ENCODE results near the gene MAP2K3.
A peak's percentile ranks its signal among the peaks of the same experiment; 100 is the strongest.

Gene MAP2K3

GRCh38 chr17:21271454-21272183 lies 12.9 kb upstream of the MAP2K3 start:
- no peak for TF ChIP-seq ZNF274 (IDR thresholded peaks at IDR 0.05; ENCODE audit: low read depth, low read length)
- no peak overlapping the region for H3K4me3 ChIP-seq (ENCODE audit: low read length)

- no peak for TF ChIP-seq ZNF274 (IDR thresholded peaks at IDR 0.05; ENCODE audit: low read depth, low read length)
Observed at GRCh38 chr17:21272250-21272649, 12.3 kb upstream of the MAP2K3 start.

DNA sequence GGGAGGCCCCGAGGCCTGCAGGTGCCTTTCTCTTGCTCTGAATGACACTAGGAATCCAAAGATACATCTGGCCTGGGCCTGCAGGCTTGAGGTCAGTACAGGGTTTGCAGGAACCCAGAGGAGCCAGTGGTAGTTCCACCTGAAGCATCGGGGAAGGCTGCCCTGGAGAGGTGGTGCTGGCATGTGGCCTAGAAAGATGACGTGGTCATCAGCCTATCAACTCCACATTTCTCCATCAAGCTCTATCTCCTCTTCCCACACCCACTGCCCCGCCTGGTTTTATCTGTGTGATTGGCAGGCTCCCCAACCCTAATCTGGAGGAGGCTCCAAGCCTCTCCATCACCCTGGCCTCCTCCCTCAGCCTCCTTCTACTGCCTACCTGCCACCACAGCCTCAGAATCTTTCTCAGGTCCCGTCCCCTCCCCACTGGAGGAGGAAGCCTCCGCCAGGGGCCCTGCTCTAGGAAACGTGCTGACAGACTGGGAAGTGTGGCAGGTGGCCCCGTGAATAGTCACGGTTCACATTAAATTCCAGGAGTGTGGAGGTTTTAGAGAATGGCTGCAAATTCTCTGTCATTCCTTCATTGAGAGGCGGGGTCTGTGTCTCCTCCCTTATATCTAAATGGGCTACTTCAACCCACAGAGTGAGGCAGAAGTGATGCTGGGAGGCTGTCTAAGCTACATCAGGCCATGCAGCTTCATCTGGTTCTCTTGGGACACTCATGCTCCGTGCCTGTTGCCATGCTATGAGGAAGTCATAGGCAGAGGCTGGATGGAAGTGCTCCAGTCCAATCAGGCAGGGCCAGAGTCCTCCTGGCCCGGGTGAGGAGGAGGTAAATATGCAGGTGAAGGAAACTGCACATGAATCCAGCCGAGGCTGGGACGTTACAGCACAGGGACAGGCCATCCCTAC lies 11.4 kb upstream of the MAP2K3 start:
- no peak overlapping the region for H3K4me3 ChIP-seq (ENCODE audit: low read length)
- TF ChIP-seq ZNF274 (IDR thresholded peaks at IDR 0.05; ENCODE audit: low read depth, low read length), result no peak

More at GRCh38 chr17:21272250-21272649, 12.3 kb upstream of the MAP2K3 start:
- H3K4me3 ChIP-seq (ENCODE audit: low read length), result no peak overlapping the region

DNA sequence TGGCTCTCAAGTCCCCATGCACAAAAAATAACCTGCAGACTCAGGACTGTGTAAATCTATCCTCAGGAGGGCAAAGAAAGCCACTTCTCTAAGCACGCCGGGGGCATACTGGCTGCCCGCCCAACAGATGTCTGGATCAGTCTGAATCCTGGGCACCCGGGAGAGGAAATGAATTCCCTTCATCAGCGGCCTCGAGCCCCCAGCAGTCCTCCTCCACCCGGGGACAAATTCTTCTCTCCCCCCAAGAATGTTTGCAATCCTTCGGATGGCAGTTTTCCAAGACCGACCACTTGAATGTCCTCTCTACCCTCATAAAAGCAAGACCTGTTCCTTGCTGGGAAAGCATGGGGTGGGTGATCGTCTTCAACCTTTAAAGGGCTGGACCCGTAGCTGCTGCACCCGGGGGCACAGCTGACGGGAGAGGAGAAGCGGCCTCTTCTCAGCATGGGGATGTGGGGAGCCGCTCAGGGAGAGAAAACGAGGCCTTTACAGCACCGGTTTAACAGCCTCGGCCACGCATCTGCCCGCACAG lies 9.4 kb upstream of the MAP2K3 start:
- TF ChIP-seq ZNF274 (IDR thresholded peaks at IDR 0.05; ENCODE audit: low read depth, low read length), result no peak
- peak overlapping the region; percentile 51; the same call in 1 of the 2 replicates for H3K4me3 ChIP-seq (ENCODE audit: low read length)

DNA sequence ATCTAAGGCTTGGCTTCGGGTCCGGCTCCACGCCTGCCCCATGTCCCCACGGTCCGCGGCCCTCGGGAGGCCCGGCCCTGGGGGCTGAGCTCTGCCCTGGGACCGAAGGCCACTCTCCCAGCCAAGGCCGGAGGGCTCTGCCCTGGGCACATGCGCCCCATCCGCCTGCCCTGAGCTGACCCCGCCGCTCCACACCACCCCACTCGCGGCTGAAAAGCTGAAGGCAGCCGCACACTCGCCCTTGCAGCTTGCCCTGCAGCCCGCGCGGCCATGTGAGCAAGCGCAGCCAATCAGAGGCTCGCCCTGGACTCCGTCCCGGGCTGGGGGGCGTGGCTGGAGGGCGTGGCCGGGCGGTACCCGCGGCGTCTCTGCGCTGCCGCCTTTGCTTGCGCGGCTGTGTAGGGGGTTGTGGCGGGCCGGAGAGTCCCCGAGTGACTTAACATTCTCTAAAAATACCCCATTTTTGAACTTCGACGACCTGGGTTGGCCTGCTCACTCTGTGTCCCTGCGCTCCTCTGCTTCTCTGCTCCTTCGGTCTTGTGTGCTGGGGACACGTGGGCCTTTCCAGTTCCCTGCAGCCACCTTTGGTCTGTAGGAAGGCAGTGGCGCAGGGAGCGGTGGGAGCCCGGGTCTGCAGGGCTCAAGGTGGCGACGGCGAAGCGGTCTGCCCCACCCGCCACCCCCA lies 8.8 kb upstream of the MAP2K3 start:
- no peak for TF ChIP-seq ZNF274 (IDR thresholded peaks at IDR 0.05; ENCODE audit: low read depth, low read length)

GRCh38 chr17:21276264-21276588 lies 8.3 kb upstream of the MAP2K3 start:
- no peak overlapping the region; the same call in 1 of the 2 replicates for H3K4me3 ChIP-seq (ENCODE audit: low read length)

More for the DNA sequence above, 8.8 kb upstream of the MAP2K3 start:
- H3K4me3 ChIP-seq (ENCODE audit: low read length), result peak overlapping the region; percentile 51; the same call in 1 of the 2 replicates

DNA sequence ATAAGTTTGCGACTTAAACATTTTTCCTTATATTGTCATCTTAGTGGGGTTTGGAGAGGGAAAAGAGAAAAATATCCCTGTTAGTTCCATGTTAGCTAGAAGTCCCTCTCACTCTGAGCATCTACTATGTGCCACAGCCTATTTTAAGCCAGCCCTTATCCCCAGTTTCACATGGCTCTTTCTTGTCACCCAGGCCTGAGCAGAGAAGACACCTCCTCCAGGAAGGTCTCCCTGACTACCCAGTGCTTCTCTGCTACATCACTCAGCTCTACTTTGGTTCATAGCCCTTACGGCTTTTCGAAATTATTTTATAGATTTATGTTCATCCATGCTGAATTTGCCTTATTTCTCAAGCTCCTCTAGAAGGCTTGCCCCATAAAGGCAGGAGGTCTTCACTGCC lies 7.2 kb upstream of the MAP2K3 start:
- no peak for TF ChIP-seq ZNF274 (IDR thresholded peaks at IDR 0.05; ENCODE audit: low read depth, low read length)
- H3K4me3 ChIP-seq (ENCODE audit: low read length), result no peak overlapping the region

More at GRCh38 chr17:21276264-21276588, 8.3 kb upstream of the MAP2K3 start:
- TF ChIP-seq ZNF274 (IDR thresholded peaks at IDR 0.05; ENCODE audit: low read depth, low read length), result no peak

DNA sequence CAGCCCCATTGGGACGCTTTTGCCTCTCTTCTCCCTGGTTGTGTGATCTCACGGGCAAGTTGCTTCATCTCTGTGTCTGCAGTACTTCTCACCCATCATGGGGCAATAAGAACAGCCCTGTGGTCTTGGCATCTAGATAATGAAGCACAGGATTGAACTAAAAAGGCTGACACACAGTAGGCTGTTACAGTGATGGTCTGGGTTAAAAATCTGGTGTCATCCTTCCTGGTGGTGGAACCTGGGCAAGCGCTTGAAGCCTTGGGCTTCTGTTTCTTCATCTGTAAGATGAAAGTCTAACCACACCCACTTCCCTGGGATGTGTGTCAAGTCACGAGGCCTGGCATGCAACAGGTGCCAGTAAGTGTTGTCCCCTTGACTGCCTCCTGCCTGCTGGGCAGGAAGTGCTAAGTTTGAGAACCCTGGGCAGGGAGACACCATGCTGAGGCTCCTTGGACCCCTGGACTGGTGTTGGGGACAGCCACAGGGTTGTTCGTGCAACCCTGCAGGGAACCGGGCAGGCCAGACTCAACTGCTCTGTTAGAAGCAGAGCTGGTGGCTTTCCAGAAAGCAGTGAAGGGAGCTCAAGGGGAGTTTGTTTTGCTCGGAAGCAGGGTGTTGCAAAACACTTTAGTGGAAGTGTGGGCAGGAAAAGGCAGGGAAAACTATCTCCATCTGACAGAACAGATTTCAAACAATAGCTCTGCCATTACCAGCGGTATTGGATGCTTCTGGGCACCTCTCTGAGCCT lies 5.9 kb upstream of the MAP2K3 start:
- TF ChIP-seq ZNF274 (IDR thresholded peaks at IDR 0.05; ENCODE audit: low read depth, low read length), result no peak
- H3K4me3 ChIP-seq (ENCODE audit: low read length), result no peak overlapping the region

DNA sequence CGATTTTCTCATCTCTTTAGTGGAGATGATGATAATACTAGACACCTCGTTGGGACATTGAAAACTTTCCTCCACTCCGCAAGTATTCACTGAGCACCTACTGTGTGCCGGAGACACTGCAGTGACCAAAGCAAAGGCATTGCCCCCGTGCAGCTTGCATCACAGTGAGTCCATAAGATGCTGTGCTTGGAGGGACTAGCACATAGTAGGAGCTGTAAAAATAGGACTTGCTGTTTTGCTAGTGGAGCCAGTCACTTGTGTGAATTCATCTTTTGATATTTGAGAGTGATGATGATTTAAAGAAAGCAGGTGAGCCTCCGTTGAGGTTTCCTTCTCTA lies 5.3 kb upstream of the MAP2K3 start:
- no peak overlapping the region for H3K4me3 ChIP-seq (ENCODE audit: low read length)
- no peak for TF ChIP-seq ZNF274 (IDR thresholded peaks at IDR 0.05; ENCODE audit: low read depth, low read length)

- no peak overlapping the region for H3K4me3 ChIP-seq (ENCODE audit: low read length)
- no peak for TF ChIP-seq ZNF274 (IDR thresholded peaks at IDR 0.05; ENCODE audit: low read depth, low read length)
Observed at GRCh38 chr17:21279582-21279981, 4.9 kb upstream of the MAP2K3 start.

DNA sequence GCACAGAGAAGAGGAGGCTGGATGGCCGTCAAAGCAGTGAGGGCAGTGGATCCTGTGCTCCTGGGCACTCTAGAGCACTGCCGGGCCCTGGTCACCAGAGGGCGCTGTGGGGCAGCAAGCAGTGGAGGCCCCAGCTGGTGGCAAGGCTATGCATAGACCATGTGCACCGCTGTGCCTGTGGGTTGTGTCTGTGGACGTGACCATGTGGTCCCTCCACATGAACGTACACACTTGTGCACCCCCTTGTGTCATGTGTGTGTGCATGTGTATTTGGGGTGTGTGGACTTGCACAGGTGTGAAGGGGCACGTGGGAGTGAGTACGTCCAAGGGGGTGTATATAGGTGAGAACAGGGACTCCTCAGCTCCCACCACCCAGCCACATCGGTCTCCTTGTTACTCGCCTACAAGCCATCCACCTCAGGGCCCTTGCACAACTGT lies 4.4 kb upstream of the MAP2K3 start:
- H3K4me3 ChIP-seq (ENCODE audit: low read length), result no peak overlapping the region

GRCh38 chr17:21282231-21282630 lies 2.3 kb upstream of the MAP2K3 start:
- H3K4me3 ChIP-seq (ENCODE audit: low read length), result no peak overlapping the region
- no peak for TF ChIP-seq ZNF274 (IDR thresholded peaks at IDR 0.05; ENCODE audit: low read depth, low read length)

More for the DNA sequence above, 4.4 kb upstream of the MAP2K3 start:
- no peak for TF ChIP-seq ZNF274 (IDR thresholded peaks at IDR 0.05; ENCODE audit: low read depth, low read length)

GRCh38 chr17:21282850-21283249 lies 1.7 kb upstream of the MAP2K3 start:
- TF ChIP-seq ZNF274 (IDR thresholded peaks at IDR 0.05; ENCODE audit: low read depth, low read length), result no peak
- H3K4me3 ChIP-seq (ENCODE audit: low read length), result no peak overlapping the region

All from GM08714 (cell line).